Activated naive CD4-positive, alpha-beta T cell treated with anti-CD3 and anti-CD28 coated beads, Interleukin-2, amount 50 U/mL, for 24 hours (primary cell): ENCODE results near the gene APEX1.

Experiments used
- H3K27ac Mint-ChIP-seq: one replicate; pipeline ENCODE4 v1.8.0; 2021; ENCODE audit warnings: mild to moderate bottlenecking, mixed read lengths
- H3K27me3 Mint-ChIP-seq: one replicate; pipeline ENCODE4 v1.8.0; 2021; ENCODE audit warnings: mixed read lengths
- H3K36me3 Mint-ChIP-seq: one replicate; pipeline ENCODE4 v1.8.0; 2021; ENCODE audit warnings: mixed read lengths
- H3K4me1 Mint-ChIP-seq: one replicate; pipeline ENCODE4 v1.8.0; 2021; ENCODE audit warnings: mixed read lengths
- H3K4me3 Mint-ChIP-seq: one replicate; pipeline ENCODE4 v1.8.0; 2021; ENCODE audit warnings: mild to moderate bottlenecking, mixed read lengths
- H3K9me3 Mint-ChIP-seq: one replicate; pipeline ENCODE4 v1.8.0; 2021; ENCODE audit warnings: mixed read lengths

APEX1 gene

GRCh38 chr14:20454516-20455354 lies at the start of gene APEX1, which contains the start of gene OSGEP:
Gene APEX1 (plus strand): TSS chr14:20455226. CDS start chr14:20455646, 420 bp downstream.
Gene OSGEP (minus strand): TSS chr14:20454812. CDS start chr14:20454683, 129 bp downstream.
- no peak within 1 kb of the TSS for H3K27ac Mint-ChIP-seq
- H3K4me3 Mint-ChIP-seq = peak within 1 kb of the TSS; percentile 55

GRCh38 chr14:20409226-20409625 lies 45.8 kb upstream of the APEX1 start:
- H3K27ac Mint-ChIP-seq = peak overlapping the region; percentile 10
- peaks cover 67% of the 10 kb centered on the region for H3K4me1 Mint-ChIP-seq
- no peaks in the 10 kb centered on the region for H3K9me3 Mint-ChIP-seq
- H3K4me3 Mint-ChIP-seq = no peak overlapping the region
- H3K27me3 Mint-ChIP-seq = no peaks in the 10 kb centered on the region
- H3K36me3 Mint-ChIP-seq = peaks cover 20% of the 10 kb centered on the region

More at GRCh38 chr14:20454516-20455354, at the start of gene APEX1, which contains the start of gene OSGEP:
- H3K4me1 Mint-ChIP-seq = peaks cover 27% of the 10 kb centered on the region
- no peaks in the 10 kb centered on the region for H3K27me3 Mint-ChIP-seq
- peaks cover 9% of the 10 kb centered on the region for H3K36me3 Mint-ChIP-seq
- H3K9me3 Mint-ChIP-seq = no peaks in the 10 kb centered on the region

GRCh38 chr14:20412411-20412810 lies 42.6 kb upstream of the APEX1 start:
- H3K9me3 Mint-ChIP-seq = no peaks in the 10 kb centered on the region
- H3K27me3 Mint-ChIP-seq = no peaks in the 10 kb centered on the region
- peaks cover 59% of the 10 kb centered on the region for H3K4me1 Mint-ChIP-seq
- H3K4me3 Mint-ChIP-seq = peak overlapping the region; percentile 96
- H3K36me3 Mint-ChIP-seq = peaks cover 5% of the 10 kb centered on the region
- peak overlapping the region; percentile 94 for H3K27ac Mint-ChIP-seq

DNA sequence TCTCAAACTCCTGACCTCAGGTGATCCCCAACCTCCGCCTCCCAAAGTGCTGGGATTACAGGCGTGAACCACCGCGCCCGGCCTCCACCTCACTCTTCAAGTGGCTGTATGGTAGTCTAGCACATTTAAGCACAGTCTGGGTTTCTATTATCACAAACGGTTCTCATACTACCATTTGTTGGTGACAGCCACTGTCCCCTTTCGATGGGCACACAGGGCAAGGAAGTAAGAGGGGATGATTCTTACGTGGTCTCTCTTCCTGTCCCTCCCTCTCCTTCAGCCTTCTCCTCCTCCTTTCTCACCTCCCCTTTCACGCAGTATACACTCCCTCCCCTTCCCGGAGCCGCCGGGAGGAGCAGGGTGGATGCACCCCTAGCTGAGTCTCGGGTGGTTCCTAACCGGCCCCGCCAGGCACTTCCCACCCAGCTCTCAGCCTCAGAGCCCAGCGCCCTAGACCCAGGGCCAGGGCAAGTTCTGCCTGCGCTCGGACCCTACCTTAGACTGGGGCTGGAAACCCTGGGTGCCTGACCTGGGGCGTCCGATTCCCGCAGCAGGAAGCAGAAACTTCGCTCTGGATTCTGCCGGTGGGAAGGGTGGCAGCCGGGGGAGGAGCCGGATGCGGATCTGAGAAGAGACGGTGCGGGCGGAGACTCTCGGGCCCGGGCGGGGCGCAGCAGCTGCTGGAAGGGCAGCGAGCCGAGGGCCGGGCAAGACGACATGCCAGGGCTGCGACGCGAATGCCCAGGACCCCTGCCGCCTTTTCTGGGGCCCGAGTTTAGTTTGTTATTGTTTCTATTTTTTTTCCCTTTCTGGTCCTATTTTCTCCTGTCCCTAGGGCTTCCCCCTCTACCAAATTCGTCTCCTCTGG lies 41.9 kb upstream of the APEX1 start, which contains the start of gene TEP1:
Gene TEP1 (minus strand): TSS at position 626 of the 868 bp plus-strand sequence. CDS start 5,062 bp downstream, outside the sequence.
- H3K4me1 Mint-ChIP-seq = peaks cover 55% of the 10 kb centered on the region
- peak within 1 kb of the TSS; percentile 97 for H3K27ac Mint-ChIP-seq
- no peaks in the 10 kb centered on the region for H3K9me3 Mint-ChIP-seq
- peaks cover 2% of the 10 kb centered on the region for H3K36me3 Mint-ChIP-seq
- peak within 1 kb of the TSS; percentile 96 for H3K4me3 Mint-ChIP-seq
- no peaks in the 10 kb centered on the region for H3K27me3 Mint-ChIP-seq

DNA sequence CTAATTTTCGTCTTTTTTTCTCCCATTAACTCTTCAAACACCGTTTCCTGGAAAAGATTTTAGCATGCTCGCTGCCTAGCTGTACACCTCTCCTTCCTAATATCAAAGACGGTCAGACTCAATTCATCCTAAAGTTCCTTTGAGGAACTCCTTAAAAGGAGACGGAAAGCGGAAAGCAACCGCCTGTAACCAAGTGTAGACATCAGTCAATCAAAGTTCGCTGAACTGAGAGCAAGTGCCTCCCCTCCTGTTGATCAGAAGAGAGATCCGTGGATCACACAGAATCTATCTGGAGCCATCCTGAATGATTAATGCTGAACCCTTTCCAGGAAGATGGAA lies 41.3 kb upstream of the APEX1 start:
- Mint-ChIP-seq H3K27me3 (no peaks in the 10 kb centered on the region), H3K9me3 (no peaks in the 10 kb centered on the region), H3K36me3 (no peaks in the 10 kb centered on the region), H3K4me1 (peaks cover 51% of the 10 kb centered on the region), H3K4me3 (peak overlapping the region; percentile 96), H3K27ac (peak overlapping the region; percentile 97)

GRCh38 chr14:20415782-20416206 lies 39.2 kb upstream of the APEX1 start:
- H3K27ac Mint-ChIP-seq = peak overlapping the region; percentile 66
- H3K4me3 Mint-ChIP-seq = no peak overlapping the region
- no peaks in the 10 kb centered on the region for H3K36me3 Mint-ChIP-seq

DNA sequence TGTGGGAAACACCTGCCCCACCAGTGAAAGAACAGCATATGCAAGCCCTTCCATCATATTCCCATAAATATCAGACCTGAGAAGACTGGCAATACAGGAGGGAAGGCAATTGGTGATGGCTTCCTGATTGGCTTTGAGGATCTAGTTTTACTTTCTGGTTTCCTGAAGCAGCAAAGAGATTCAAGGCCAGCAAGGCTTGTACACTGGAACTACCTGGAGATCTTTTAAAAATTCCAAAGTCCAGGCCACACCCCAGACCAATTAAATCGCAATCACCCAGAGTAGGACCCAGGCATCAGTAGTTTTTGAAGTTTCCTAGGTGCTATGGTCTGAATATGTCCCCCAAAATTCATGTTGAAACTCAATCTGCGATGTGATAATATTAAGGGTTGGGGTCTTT lies 38.8 kb upstream of the APEX1 start:
- H3K27ac Mint-ChIP-seq = no peak overlapping the region
- H3K4me3 Mint-ChIP-seq = no peak overlapping the region
- no peaks in the 10 kb centered on the region for H3K27me3 Mint-ChIP-seq
- H3K9me3 Mint-ChIP-seq = no peaks in the 10 kb centered on the region
- no peaks in the 10 kb centered on the region for H3K36me3 Mint-ChIP-seq
- H3K4me1 Mint-ChIP-seq = peaks cover 36% of the 10 kb centered on the region

More at GRCh38 chr14:20415782-20416206, 39.2 kb upstream of the APEX1 start:
- Mint-ChIP-seq H3K4me1 (peaks cover 40% of the 10 kb centered on the region), H3K27me3 (no peaks in the 10 kb centered on the region), H3K9me3 (no peaks in the 10 kb centered on the region)

- Mint-ChIP-seq H3K4me3 (no peak overlapping the region), H3K9me3 (no peaks in the 10 kb centered on the region), H3K4me1 (peaks cover 25% of the 10 kb centered on the region), H3K27ac (no peak overlapping the region), H3K27me3 (no peaks in the 10 kb centered on the region), H3K36me3 (no peaks in the 10 kb centered on the region)
Measured at GRCh38 chr14:20417250-20418186, 37.5 kb upstream of the APEX1 start.

GRCh38 chr14:20418501-20418909 lies 36.5 kb upstream of the APEX1 start:
- Mint-ChIP-seq H3K4me1 (peaks cover 20% of the 10 kb centered on the region), H3K27ac (no peak overlapping the region), H3K36me3 (no peaks in the 10 kb centered on the region), H3K4me3 (no peak overlapping the region), H3K27me3 (no peaks in the 10 kb centered on the region), H3K9me3 (no peaks in the 10 kb centered on the region)

- no peaks in the 10 kb centered on the region for H3K9me3 Mint-ChIP-seq
- H3K27ac Mint-ChIP-seq = no peak overlapping the region
- peaks cover 11% of the 10 kb centered on the region for H3K4me1 Mint-ChIP-seq
- no peak overlapping the region for H3K4me3 Mint-ChIP-seq
- H3K36me3 Mint-ChIP-seq = no peaks in the 10 kb centered on the region
- H3K27me3 Mint-ChIP-seq = no peaks in the 10 kb centered on the region
Measured at GRCh38 chr14:20419419-20419818, 35.6 kb upstream of the APEX1 start.

DNA sequence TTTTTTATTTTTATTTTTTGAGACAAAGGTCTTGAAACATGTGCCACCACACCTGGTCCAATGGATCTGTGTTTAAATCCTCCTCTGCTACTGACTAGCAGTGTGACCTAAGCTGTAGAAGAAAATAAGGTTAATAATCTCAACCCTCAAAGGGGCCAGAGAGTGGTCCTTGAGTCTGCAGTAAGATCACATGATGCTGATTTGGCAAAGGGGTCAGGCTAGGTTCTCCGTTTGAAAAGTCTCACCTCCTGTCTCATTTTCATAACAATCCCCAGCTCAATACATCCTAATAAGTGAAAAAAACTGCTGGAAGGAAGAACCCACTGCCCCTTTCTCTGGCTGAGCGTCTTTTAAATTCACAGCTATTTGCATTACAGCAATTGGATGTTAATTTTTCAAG lies 33.8 kb upstream of the APEX1 start:
- Mint-ChIP-seq H3K27ac (no peak overlapping the region), H3K36me3 (no peaks in the 10 kb centered on the region), H3K4me1 (peaks cover 6% of the 10 kb centered on the region), H3K9me3 (no peaks in the 10 kb centered on the region), H3K4me3 (no peak overlapping the region), H3K27me3 (no peaks in the 10 kb centered on the region)

DNA sequence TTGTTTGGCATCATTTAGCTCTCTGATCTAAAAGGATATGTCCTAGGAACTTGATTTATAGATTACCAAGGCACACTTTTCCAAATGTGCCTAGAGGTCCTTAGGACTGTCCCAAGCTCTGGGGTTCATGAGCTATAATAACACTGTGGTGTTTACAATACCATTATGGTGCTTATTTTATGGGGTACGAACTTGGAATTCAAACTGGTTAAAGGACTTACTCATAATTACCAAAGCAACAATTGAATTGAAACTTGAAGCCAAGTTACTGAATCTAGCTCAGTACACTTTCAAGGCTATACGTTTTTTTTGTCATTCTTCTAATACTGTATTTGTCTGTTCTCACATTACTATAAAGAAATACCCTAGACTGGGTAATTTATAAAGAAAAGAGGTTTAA lies 32.1 kb upstream of the APEX1 start:
- Mint-ChIP-seq H3K36me3 (no peaks in the 10 kb centered on the region), H3K4me3 (no peak overlapping the region), H3K9me3 (no peaks in the 10 kb centered on the region), H3K4me1 (peaks cover 14% of the 10 kb centered on the region), H3K27ac (no peak overlapping the region), H3K27me3 (no peaks in the 10 kb centered on the region)

DNA sequence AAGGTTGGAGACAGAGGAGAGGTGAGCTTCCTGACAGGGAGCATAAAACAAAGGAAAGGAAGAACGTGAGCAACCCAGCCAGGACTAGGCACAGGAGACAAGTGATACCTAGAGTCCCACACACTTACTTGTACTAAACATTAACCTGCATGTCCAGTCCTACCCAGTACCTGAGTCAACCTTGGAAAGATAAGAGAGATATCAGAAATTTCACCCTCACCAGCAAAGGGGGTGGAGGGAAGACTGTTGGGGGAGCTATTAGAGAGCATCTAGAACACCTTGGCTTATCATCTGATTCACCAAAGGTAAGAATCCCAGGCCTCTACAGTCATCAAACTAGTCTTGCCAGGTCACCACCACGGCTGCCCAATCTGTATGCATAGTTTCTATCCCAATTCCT lies 30.2 kb upstream of the APEX1 start:
- no peak overlapping the region for H3K4me3 Mint-ChIP-seq
- no peak overlapping the region for H3K27ac Mint-ChIP-seq
- H3K9me3 Mint-ChIP-seq = no peaks in the 10 kb centered on the region
- H3K4me1 Mint-ChIP-seq = peaks cover 31% of the 10 kb centered on the region
- no peaks in the 10 kb centered on the region for H3K36me3 Mint-ChIP-seq
- H3K27me3 Mint-ChIP-seq = no peaks in the 10 kb centered on the region

- Mint-ChIP-seq H3K4me3 (peak overlapping the region; percentile 41), H3K27me3 (no peaks in the 10 kb centered on the region), H3K27ac (peak overlapping the region; percentile 92)
Measured at GRCh38 chr14:20427231-20428009, 27.6 kb upstream of the APEX1 start.

More at GRCh38 chr14:20427231-20428009, 27.6 kb upstream of the APEX1 start:
- Mint-ChIP-seq H3K36me3 (no peaks in the 10 kb centered on the region), H3K4me1 (peaks cover 31% of the 10 kb centered on the region), H3K9me3 (no peaks in the 10 kb centered on the region)
